ENCODE measurements around the gene VWA8. TPM values are rescaled to one million over a fixed set of nuclear protein-coding genes. Genes with fewer than 3 reads are reported as not detected.

VWA8 gene
- total RNA-seq, 1 experiment from 2014 or later: 22.6 TPM

DNA sequence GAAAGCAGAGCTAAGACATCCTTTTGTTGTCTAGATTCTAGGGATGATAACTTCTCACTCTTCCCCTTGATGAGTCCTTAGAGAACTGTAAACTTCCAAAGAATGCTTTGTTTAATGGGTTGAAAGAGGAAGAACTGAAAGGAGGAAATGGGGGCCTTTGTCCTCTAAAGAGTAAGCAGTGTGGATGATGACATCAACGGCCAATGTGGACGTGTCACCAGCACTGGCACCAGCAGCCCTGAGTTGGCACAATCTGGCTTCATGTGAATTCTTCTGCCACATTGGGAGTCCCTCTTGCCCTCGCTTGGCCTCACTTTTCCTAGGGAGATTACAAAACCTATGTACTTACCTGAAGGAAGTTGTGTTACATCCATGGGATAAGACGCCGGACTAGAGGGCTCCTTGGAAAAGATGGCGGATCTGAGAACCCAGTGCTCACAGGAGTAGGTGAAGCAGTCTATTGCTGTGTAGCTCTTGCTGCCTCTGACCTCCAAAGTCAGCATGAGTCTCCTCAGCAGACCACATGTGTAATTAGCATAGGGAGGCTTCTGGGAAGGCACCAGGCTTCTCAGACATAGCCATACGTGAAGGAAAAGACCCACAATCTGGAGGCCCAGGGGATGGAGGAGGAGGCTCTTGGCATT lies 440.8 kb downstream of the VWA8 start:
- no peak overlapping the region for H3K4me2 ChIP-seq (ENCODE audit: low read length)
- H4K20me1 ChIP-seq (ENCODE audit: insufficient read depth): no peaks in the 10 kb centered on the region
- TF ChIP-seq JUND (IDR thresholded peaks at IDR 0.05): no peak
- TF ChIP-seq FOSL1 (IDR thresholded peaks at IDR 0.05; ENCODE audit: low read depth): no peak
- TF ChIP-seq CTCF (IDR thresholded peaks at IDR 0.05 in 2 of 3, conservative IDR thresholded peaks at IDR 0.05 in 1 of 3; ENCODE audit: borderline replicate concordance in 1 of 3, insufficient read depth in 1 of 3, low read depth in 2 of 3, low read length in 2 of 3): no peak
- no peak for TF ChIP-seq CBX3 (IDR thresholded peaks at IDR 0.05; ENCODE audit: low read depth)
- TF ChIP-seq POLR2A (IDR thresholded peaks at IDR 0.05; ENCODE audit: borderline replicate concordance, extremely low read depth, insufficient read depth, insufficient read length): no peak
- no peak for TF ChIP-seq RAD21 (IDR thresholded peaks at IDR 0.05; ENCODE audit: low read depth)
- no peak for TF ChIP-seq EGR1 (IDR thresholded peaks at IDR 0.05; ENCODE audit: low read depth)
- no peak for TF ChIP-seq ATF3 (IDR thresholded peaks at IDR 0.05)
- no peak for TF ChIP-seq ZBTB33 (IDR thresholded peaks at IDR 0.05; ENCODE audit: extremely low read depth, insufficient replicate concordance, low read length)
- no peak for DNase-seq (ENCODE audit: low read depth, low spot score)
- no peak overlapping the region for H3K27ac ChIP-seq (ENCODE audit: low read depth, low read length)
- no peak overlapping the region for H3K4me3 ChIP-seq (replicated peaks in 1 of 2; ENCODE audit: low read depth in 1 of 2, low read length in 2 of 2)
- H3K79me2 ChIP-seq (ENCODE audit: insufficient read depth, low read length): no peaks in the 10 kb centered on the region
- CTCF ChIA-PET: no interaction called here
- intact Hi-C loops (cut with micrococcal nuclease): no loop called here
- no peak for ATAC-seq
- H3K4me1 ChIP-seq (ENCODE audit: control insufficient read depth in 1 of 2, insufficient read depth in 2 of 2, low read length in 2 of 2): no peaks in the 10 kb centered on the region
- no peak overlapping the region for H3K9ac ChIP-seq (ENCODE audit: low read length)
- no peaks in the 10 kb centered on the region for H3K9me3 ChIP-seq (ENCODE audit: control insufficient read depth in 1 of 2, insufficient read depth in 1 of 2, low read depth in 1 of 2, low read length in 2 of 2)
- POLR2A ChIA-PET: no interaction called here
- no peaks in the 10 kb centered on the region for H3K27me3 ChIP-seq (ENCODE audit: insufficient read depth, low read length)
- H3K9me2 ChIP-seq (ENCODE audit: insufficient read depth): no peaks in the 10 kb centered on the region
- no peak overlapping the region for H2AFZ ChIP-seq (ENCODE audit: low read depth, low read length, poor library complexity, severe bottlenecking)
- RAD21 ChIA-PET (ENCODE audit: low non-redundant PET in 1 of 2, low total read pairs in 2 of 2, uncharacterized antibody in 2 of 2, unreplicated experiment in 2 of 2): no interaction called here
- BruUV-seq (replicated peaks): no TSS peak
- H3K36me3 ChIP-seq (ENCODE audit: control insufficient read depth in 1 of 2, insufficient read depth in 2 of 2, low read length in 2 of 2): no peaks in the 10 kb centered on the region

Small RNAs within 50 kb of the gene (microRNA-seq; reads per million reads assigned to microRNA genes)
- not detected for gene MIR5006 (ENCODE audit: borderline number of aligned reads)

Other genes starting within 250 kb of the VWA8 start
- 9.2 TPM for gene DGKH, start 87.5 kb upstream of the VWA8 start, total RNA-seq (2021; ENCODE audit: unreplicated experiment)

Data from HCT116 (cell line).